ENCODE results near the gene NDUFB2. TPM values are rescaled to one million over a fixed set of nuclear protein-coding genes. Genes with fewer than 3 reads are reported as not detected.

NDUFB2 gene
- total and polyA plus RNA-seq, 11 donors = 458 to 1,005 (median 615) TPM

DNA sequence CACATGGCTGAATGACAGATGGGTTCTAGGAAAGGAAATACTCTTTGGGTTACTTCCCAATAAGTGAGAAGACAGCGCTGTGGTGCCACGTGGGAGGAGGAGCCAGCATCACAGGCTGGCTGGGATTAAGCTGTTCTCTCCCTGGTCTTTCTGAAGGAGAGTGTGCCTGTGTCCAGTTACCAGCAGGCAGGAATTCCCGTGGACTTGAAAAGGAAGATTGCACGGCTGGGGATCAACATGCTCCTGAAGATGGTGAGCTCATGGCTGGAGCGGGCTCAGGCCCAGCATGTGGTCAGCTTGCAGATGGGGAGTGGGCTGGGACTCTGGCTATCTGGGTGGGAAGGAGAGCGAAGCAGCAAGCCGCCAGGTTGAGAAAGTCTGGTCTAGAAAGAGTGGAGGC lies 15.6 kb upstream of the NDUFB2 start:
- H3K36me3 ChIP-seq = peaks cover 0 to 61% (median 36%) of the 10 kb centered on the region in 9 donors

DNA sequence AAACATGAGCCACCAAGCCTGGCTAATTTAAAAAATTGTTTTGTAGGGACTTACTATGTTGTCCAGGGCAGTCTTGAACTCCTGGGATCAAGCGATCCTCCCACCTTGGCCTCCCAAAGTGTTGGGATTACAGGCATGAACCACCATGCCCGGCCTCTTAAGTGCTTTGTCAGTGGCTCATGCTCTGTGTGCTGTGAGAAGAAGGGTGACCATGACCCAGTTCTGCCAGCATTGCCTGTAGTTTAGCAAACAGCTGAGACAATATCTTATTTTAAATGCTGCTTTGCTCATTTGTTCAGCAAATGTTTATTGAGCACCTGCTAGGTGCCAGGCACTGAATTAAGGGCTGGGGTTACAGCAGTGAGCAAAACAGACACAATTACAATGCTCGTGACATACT lies 14.7 kb upstream of the NDUFB2 start:
- intact Hi-C loops (cut with DNase I) = loop anchor here in 1 of 10 donors (10.0 kb wide), 1 partner anchor 333 kb away; the partner anchor contains the start of gene MRPS33
- TF ChIP-seq, protein P1, sequence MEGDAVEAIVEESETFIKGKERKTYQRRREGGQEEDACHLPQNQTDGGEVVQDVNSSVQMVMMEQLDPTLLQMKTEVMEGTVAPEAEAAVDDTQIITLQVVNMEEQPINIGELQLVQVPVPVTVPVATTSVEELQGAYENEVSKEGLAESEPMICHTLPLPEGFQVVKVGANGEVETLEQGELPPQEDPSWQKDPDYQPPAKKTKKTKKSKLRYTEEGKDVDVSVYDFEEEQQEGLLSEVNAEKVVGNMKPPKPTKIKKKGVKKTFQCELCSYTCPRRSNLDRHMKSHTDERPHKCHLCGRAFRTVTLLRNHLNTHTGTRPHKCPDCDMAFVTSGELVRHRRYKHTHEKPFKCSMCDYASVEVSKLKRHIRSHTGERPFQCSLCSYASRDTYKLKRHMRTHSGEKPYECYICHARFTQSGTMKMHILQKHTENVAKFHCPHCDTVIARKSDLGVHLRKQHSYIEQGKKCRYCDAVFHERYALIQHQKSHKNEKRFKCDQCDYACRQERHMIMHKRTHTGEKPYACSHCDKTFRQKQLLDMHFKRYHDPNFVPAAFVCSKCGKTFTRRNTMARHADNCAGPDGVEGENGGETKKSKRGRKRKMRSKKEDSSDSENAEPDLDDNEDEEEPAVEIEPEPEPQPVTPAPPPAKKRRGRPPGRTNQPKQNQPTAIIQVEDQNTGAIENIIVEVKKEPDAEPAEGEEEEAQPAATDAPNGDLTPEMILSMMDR (IDR thresholded peaks at IDR 0.05) = no peak
- no peak for TF ChIP-seq POLR2A (IDR thresholded peaks at IDR 0.05)
- no peak for DNase-seq
- Histone ChIP-seq H3K9me3 (no peaks in the 10 kb centered on the region), H3K36me3 (peaks cover 0 to 69% (median 36%) of the 10 kb centered on the region in 9 donors), H3K27me3 (no peaks in the 10 kb centered on the region), H3K27ac (no peak overlapping the region), H3K4me3 (no peak overlapping the region), H3K4me1 (no peaks in the 10 kb centered on the region)
- WGBS, 4 donors = 93 to 98% (median 96%) methylated on average over 3 of the region's 3 CpGs
- ATAC-seq = no peak

More for the DNA sequence above, 15.6 kb upstream of the NDUFB2 start:
- TF ChIP-seq, protein P1 (IDR thresholded peaks at IDR 0.05) = no peak
- TF ChIP-seq POLR2A (IDR thresholded peaks at IDR 0.05) = no peak
- Histone ChIP-seq H3K4me1 (peaks cover 0 to 8% (median 0%) of the 10 kb centered on the region in 12 donors), H3K9me3 (no peaks in the 10 kb centered on the region), H3K27me3 (no peaks in the 10 kb centered on the region), H3K4me3 (no peak overlapping the region), H3K27ac (no peak overlapping the region)
- DNase-seq (no peak), ATAC-seq (no peak)
- 88 to 93% (median 92%) methylated on average over 7 of the region's 7 CpGs for WGBS, 4 donors
- intact Hi-C loops (cut with DNase I) = loop anchor here in 1 of 10 donors (10.0 kb wide), 1 partner anchor 334 kb away; the partner anchor contains the start of gene MRPS33

DNA sequence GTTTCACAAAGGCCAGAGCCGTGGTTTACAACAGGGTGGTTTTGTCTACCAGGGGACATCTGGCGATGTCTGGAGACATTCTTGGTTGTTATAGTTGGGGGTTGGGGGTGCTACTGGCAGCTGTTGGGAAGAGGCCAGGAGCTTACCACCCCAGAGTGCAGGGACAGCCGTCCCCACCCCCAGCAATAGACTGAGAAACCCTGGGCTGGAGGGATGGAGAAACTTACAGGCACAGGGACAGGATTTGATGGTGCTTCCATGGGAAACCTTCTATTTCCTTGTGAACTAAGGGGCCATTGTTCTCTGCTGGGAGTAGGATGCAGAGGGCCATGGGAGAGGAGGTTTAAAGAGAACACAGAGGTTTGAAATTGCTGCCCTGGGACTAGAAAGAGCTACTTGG lies 12.9 kb upstream of the NDUFB2 start:
- intact Hi-C loops (cut with DNase I) = loop anchor here in 1 of 10 donors (10.0 kb wide), 1 partner anchor 331 kb away; the partner anchor contains the start of gene MRPS33
- ATAC-seq (no peak), DNase-seq (no peak)
- no peaks in the 10 kb centered on the region for H3K4me1 ChIP-seq
- H3K4me3 ChIP-seq = no peak overlapping the region
- H3K27ac ChIP-seq = no peak overlapping the region
- H3K9me3 ChIP-seq = no peaks in the 10 kb centered on the region
- H3K36me3 ChIP-seq = peaks cover 0 to 80% (median 49%) of the 10 kb centered on the region in 9 donors
- 89 to 93% (median 90%) methylated on average over 3 of the region's 3 CpGs for WGBS, 4 donors
- no peaks in the 10 kb centered on the region for H3K27me3 ChIP-seq
- TF ChIP-seq POLR2A (IDR thresholded peaks at IDR 0.05) = no peak
- TF ChIP-seq, protein P1 (IDR thresholded peaks at IDR 0.05) = no peak

DNA sequence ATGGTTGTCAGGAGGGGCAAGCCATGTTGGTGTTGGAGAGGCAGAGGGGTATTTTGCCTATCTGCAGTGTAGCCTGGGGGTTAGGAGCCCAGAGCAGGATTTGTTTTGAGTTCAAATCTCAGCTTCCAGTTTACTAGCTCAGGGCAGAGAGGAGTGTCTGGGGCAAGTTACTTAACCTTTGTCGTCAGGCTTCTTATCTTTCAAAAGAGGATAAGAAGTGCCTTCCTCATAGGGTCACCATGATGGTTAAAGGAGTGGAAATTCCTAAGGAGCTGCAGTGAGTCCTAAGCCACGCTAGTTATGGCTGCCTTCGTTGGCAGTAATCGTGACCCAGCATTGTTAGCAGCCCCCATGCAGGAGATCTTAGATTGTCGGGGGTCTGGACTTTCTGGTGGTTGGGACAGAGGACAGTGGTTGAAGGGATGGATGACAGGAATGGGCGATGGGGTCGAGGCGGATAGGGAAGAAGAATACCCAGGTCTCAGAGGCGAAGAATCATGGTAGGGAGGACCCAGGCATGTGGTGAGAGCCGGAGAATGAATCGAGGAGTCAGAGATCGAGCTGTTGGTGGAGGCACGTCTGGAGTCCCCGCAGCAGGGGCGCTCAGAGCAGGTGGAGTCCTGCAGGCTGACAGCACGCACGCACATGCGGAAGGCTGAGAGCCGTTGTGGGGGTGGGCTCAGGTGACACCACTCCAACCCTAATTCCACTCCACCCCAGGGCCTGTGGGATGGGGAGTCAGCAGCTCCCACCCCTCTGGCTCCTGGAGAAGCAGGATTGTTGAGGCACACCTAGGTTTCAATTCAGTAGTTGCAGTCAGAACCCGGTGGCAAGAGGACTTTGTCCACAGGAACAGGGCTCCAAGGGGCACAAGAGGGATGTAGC lies 12.2 kb upstream of the NDUFB2 start:
- H3K4me1 ChIP-seq = no peaks in the 10 kb centered on the region

More for the DNA sequence above, 12.2 kb upstream of the NDUFB2 start:
- Histone ChIP-seq H3K9me3 (no peaks in the 10 kb centered on the region), H3K27ac (no peak overlapping the region), H3K36me3 (peaks cover 0 to 79% (median 52%) of the 10 kb centered on the region in 9 donors), H3K4me3 (no peak overlapping the region), H3K27me3 (no peaks in the 10 kb centered on the region)
- WGBS, 4 donors = 92 to 94% (median 93%) methylated on average over 20 of the region's 20 CpGs
- TF ChIP-seq, protein P1 (IDR thresholded peaks at IDR 0.05) = no peak
- no peak for TF ChIP-seq POLR2A (IDR thresholded peaks at IDR 0.05)
- no peak for DNase-seq
- intact Hi-C loops (cut with DNase I) = loop anchor here in 1 of 10 donors (10.0 kb wide), 1 partner anchor 330 kb away; the partner anchor contains the start of gene MRPS33
- ATAC-seq = no peak
